Amygdala (tissue), 56 donors: ENCODE data around the gene IL7R.
"Not testable (repeated sequence)": the region's sequence is repeated elsewhere in the genome, so short reads cannot be mapped to it uniquely, and the experiment has no call there.

ENCODE experiments used
- DNase-seq, 56 donors: peaks; one replicate each; lab custom pipeline; 2025; lab: John Stamatoyannopoulos, UW

The IL7R gene

DNA sequence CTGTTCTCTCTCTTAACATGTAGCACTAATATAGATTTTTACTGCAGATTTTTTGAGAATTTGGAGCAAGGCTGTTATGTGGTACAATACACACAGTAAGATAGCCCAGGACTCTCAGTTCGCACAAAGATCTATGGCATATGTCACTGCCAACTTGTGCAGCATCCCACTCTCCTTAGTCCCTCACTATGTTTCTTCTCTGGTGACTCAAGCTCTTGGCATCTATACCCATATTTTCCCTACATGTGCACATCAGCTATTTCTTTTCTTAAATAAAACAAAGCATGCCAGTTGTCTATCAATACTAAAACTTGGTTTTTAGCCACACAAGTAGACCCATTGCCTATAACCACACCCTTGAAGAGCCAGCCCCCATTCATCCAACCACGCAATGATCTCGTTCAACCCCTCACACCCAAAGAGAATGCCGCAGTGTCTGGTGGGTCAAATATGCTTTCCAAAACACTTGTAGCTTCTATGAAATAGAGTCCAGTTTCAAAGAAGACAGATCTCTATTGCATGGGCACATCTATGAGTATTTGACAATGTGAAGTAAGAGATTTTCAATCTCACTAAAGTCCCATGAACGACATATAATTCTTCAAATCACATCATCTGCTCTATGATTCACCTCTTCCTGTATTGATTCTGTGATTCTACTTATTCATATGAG is 18.2 kb upstream of the IL7R start:
- no peak for DNase-seq

GRCh38 chr5:35842856-35843255 is 13.8 kb upstream of the IL7R start:
- no peak for DNase-seq

DNA sequence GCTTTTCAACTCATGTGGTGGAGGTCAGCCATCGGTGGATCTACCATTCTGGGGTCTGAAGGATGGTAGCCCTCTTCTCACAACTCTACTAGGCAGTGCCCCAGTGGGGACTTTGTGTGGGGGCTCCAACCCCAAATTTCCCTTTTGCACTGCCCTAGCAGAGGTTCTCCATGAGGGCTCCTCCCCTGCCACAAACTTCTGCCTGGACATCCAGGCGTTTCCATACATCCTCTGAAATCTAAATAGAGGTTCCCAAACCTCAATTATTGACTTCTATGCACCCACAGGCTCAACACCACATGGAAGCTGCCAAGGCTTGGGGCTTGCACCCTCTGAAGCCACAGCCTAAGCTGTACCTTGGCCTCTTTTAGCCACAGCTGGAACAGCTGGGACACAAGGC is 11.2 kb upstream of the IL7R start:
- not testable (repeated sequence) for DNase-seq

DNA sequence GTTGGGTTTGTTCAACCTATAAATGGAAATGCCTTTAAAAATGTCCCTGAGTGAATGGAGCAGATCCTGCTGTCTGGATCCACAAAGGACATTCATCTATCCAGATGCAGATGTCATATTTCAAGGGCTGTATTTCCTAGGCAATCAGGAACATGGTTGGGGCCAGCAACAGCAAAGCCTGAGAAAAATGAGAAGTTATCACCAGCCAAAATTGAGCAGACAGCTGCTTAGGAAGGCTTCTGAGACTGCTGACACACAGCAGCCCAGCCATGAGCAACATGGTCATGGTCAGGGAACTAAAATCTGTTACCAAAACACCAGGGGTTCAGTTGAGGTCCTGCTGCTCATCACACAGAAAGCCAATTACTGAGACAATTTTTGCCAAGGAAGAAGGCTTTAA is 9.2 kb upstream of the IL7R start:
- no peak for DNase-seq

- DNase-seq = no peak
Measured at GRCh38 chr5:35847961-35848360, 8.7 kb upstream of the IL7R start.

GRCh38 chr5:35849860-35850259 is 6.8 kb upstream of the IL7R start:
- DNase-seq = no peak

GRCh38 chr5:35850967-35851680 is 5.6 kb upstream of the IL7R start:
- DNase-seq = no peak

- DNase-seq = peak in 1 of 56 donors; percentile 3
Measured at GRCh38 chr5:35852084-35852734, 4.5 kb upstream of the IL7R start.

DNA sequence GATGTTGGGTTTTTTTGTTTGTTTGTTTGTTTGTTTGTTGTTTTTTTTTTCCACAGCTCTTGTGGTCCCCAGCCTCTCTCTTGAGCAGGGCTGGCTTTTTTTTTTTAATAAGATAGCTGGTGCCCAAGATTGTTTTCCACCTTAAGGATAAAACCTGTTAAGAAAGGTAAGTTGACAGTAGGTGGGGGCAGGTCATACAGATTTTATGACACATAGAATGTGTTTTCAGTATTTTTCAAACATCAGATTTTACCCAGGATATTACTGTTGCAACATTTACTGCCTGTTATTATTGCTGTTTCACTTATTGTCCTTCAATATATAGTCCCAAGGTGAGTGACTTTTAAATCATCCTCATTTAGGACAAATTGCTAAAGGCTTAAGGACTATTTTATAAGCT is 3.9 kb upstream of the IL7R start:
- no peak for DNase-seq

DNA sequence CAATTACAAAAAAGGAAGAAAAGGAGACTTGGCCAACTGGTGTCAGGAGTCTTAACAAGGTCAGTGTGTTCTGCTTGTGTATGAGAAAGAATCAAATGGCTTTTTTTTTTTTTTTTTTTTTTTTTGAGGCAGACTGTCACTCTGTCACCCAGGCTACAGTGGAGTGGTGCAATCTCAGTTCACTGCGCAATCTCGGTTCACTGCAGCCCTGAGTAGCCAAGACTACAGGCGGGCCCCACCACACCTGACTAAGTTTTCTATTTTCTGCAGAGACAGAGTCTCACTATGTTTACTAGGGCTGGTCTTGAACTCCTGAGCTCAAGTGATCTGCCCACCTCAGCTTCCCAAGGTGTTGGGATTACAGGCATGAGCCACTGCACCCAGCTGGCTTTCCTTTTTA is 3.1 kb upstream of the IL7R start:
- DNase-seq = no peak

DNA sequence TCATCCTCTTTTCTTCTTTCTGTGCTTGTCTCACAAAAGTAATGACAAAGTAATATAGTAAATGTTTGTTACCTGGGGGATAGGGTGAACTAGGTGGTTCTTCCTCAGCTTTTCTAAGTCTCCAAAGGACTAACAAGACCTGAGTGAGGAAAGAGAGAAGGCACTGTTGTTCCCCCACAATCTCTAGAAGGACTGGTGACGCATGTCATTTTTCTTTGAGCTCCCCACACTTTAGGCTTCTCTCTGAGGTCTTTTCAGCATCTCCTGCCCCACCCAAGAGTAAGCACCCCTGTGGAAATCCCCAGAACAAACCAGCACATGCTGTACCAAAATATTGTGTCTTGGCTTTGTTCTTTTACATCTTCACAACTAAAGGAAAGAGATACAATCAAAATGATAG is 2.4 kb upstream of the IL7R start:
- no peak for DNase-seq

DNA sequence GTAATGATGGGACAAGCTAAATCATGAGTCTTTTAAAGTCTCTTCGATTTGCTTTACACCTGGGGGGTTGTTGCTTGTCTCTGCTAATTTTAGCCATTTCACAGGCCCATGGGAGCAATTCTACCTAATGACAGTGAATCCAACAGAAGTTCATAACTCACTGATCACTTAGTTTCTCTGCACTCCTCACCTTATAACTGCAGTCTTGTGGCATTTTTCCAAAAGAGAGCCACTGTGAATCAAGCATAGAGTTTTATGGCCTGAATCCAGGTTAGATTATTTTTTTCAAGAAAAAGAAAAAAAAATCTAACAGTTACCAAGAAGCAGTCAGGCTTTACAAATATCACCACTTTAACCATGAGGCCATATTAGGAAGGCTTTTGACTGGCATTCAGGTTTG is 1.5 kb upstream of the IL7R start:
- DNase-seq = no peak

DNA sequence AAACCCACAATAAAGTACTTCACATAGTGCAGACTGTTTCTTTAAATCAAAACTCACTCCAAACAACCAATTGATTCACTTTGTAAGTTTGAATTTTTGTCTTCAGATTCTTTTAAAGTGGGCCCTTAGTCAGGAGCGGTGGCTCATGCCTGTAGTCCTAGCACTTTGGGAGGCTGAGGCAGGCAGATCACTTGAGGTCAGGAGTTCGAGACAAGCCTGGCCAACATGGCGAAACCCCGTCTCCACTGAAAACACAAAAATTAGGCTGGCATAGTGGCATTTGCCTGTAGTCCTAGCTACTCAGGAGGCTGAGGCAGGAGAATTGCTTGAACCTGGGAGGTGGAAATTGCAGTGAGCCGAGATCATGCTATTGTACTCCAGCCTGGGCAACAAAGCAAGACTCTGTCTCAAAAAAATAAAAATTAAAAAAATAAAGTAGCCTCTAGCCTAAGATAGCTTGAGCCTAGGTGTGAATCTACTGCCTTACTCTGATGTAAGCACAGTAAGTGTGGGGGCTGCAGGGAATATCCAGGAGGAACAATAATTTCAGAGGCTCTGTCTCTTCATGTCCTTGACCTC is 416 bp upstream of the IL7R start:
- not testable (repeated sequence) for DNase-seq

- DNase-seq = peak in 1 of 56 donors; percentile 6
Measured at GRCh38 chr5:35857606-35858205, 1.0 kb downstream of the IL7R start.

GRCh38 chr5:35859101-35859661 is 2.5 kb downstream of the IL7R start:
- no peak for DNase-seq

- DNase-seq = no peak
Measured at GRCh38 chr5:35860686-35861085, 4.0 kb downstream of the IL7R start.

GRCh38 chr5:35861718-35862117 is 5.0 kb downstream of the IL7R start:
- DNase-seq = no peak

DNA sequence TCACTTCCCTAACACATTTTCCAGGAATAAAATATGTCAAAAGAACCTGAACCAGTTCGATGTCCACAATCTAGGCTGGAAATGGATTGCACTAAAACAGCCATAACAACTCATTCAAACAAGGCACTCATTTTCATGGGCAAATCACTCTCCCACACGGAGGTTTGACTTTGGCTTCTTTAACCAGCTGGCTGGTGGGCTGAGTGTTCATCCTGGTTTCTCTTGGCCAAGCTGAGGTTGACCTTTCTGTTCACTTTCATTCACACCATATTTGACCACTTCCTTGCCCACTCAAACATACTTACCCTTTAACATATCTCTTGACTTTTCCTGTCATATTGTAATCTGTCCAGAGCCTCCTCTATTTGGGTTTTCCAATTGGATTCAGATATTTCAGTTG is 5.4 kb downstream of the IL7R start:
- no peak for DNase-seq

GRCh38 chr5:35863159-35863558 is 6.5 kb downstream of the IL7R start:
- DNase-seq = no peak

- no peak for DNase-seq
Measured at GRCh38 chr5:35867998-35868397, 11.3 kb downstream of the IL7R start.
